Coronary artery (tissue), 2 donors: ENCODE results near the gene EID1.

Source experiments
- DNase-seq: peaks from one replicate; pipeline ENCODE4 v3.0.0-alpha.2; 2017; ENCODE audit warnings: low spot score
- H3K27ac ChIP-seq, 2 donors: fragments of 200-600 bp; sonication (generic); one replicate each; pipeline ENCODE4 v1.5.1; 2016 to 2019
- H3K4me3 ChIP-seq: fragments of 200-600 bp; sonication (generic); 2 replicates; pipeline ENCODE4 v1.5.1; 2016; ENCODE audit warnings: mild to moderate bottlenecking, moderate library complexity
- TF ChIP-seq, protein P1 (sequence below): fragments of 200-600 bp; sonication (generic); IDR thresholded peaks from one replicate; pipeline ENCODE4 v1.5.1; 2019; ENCODE audit warnings: antibody characterized with exemption

Gene EID1

GRCh38 chr15:48893311-48893710, 15.4 kb downstream of the EID1 start:
- Histone ChIP-seq H3K27ac (no peak overlapping the region), H3K4me3 (no peak overlapping the region)
- no peak for DNase-seq
- TF ChIP-seq, protein P1, sequence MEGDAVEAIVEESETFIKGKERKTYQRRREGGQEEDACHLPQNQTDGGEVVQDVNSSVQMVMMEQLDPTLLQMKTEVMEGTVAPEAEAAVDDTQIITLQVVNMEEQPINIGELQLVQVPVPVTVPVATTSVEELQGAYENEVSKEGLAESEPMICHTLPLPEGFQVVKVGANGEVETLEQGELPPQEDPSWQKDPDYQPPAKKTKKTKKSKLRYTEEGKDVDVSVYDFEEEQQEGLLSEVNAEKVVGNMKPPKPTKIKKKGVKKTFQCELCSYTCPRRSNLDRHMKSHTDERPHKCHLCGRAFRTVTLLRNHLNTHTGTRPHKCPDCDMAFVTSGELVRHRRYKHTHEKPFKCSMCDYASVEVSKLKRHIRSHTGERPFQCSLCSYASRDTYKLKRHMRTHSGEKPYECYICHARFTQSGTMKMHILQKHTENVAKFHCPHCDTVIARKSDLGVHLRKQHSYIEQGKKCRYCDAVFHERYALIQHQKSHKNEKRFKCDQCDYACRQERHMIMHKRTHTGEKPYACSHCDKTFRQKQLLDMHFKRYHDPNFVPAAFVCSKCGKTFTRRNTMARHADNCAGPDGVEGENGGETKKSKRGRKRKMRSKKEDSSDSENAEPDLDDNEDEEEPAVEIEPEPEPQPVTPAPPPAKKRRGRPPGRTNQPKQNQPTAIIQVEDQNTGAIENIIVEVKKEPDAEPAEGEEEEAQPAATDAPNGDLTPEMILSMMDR, result no peak

GRCh38 chr15:48896869-48897814, 19.2 kb downstream of the EID1 start:
- DNase-seq, result no peak
- TF ChIP-seq, protein P1, result no peak
- Histone ChIP-seq H3K27ac (peak overlapping the region; percentile 47 to 79), H3K4me3 (peak overlapping the region; percentile 60)

DNA sequence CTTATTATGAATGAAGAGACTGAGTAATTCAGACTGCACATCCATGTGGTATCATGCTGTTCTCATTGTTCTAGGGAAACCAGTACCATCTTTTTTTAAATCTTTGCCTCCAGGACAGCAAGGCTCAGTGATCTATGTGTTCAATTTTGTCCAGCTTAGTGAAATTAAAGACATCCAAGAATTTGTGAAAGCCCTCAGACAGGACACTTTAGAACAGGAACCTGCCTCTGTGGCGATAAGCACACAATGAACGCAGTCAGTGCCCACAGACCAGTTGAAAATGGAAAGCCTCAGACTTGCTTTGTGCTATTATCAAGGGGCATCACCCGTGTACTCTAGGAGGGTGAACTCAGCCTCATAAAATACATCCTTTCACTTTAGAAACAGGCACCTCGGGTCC, 20.1 kb downstream of the EID1 start:
- Histone ChIP-seq H3K4me3 (peak overlapping the region; percentile 60), H3K27ac (peak overlapping the region in 1 of 2 donors; percentile 79)
- no peak for DNase-seq
- TF ChIP-seq, protein P1, result no peak

DNA sequence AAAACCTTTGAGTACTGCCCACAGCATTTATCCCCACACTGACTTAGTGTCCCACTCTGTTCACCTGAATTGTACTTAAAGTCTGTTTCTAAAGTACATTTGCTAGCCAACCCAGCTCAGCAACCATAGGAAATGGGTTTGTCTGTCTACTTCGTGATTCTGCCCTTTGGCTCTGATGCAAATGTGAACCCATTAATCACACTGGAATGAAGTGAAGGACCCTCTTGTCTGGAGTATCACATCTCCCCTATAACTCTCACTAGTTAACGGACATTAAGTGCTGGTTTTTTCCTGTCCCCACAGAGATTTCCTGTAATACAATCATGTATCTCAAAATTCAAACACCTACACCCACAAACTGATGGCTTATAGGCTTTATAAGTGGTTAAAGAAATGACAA, 20.5 kb downstream of the EID1 start:
- no peak for DNase-seq
- TF ChIP-seq, protein P1, result no peak
- H3K27ac ChIP-seq, result peak overlapping the region in 1 of 2 donors; percentile 79
- peak overlapping the region; percentile 33 for H3K4me3 ChIP-seq

GRCh38 chr15:48899793-48900192, 21.9 kb downstream of the EID1 start:
- TF ChIP-seq, protein P1, result no peak
- H3K27ac ChIP-seq, result no peak overlapping the region
- no peak for DNase-seq

DNA sequence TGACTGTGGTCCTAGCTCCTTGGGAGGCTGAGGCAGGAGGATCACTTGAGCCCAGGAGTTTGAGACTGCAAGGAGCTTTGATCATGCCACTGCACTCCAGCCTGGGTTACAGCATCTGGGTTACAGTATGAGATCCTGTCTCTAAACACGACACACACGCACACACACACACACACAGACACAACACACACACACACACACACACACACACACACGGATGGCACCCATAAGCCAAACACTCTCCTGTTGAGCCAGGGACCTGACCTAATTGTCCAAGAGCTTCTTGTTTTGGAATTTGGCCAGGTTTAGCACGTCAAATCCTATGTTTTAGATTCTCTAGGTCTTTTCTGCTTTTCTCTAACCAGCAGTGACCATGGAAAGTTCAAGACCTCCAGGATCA, 26.8 kb downstream of the EID1 start:
- H3K27ac ChIP-seq, result peak overlapping the region in 1 of 2 donors; percentile 74
- TF ChIP-seq, protein P1, result no peak

More at GRCh38 chr15:48899793-48900192, 21.9 kb downstream of the EID1 start:
- no peak overlapping the region for H3K4me3 ChIP-seq

DNA sequence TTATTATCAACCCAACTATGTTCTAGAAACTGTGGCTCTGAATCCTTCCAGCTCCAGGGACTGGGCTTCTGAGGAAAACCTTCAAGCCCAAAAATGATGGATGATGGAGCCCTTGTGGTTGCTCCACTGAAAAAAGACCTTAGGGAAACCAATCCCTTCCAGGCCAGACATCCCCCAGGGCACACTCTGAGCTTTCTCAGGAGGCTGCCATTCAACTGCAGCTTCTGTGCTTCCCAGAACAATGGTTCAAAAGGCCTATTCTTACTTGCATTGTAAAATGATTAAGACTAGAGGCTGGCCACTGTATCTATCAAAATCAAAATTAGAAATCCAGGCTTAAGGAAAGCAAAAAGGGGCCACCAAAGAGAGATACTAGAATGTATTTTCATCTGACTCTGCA, 27.3 kb downstream of the EID1 start:
- no peak for DNase-seq
- TF ChIP-seq, protein P1, result no peak
- Histone ChIP-seq H3K27ac (peak overlapping the region in 1 of 2 donors; percentile 74), H3K4me3 (no peak overlapping the region)

More for the DNA sequence above, 26.8 kb downstream of the EID1 start:
- H3K4me3 ChIP-seq, result no peak overlapping the region
- no peak for DNase-seq
